ENCODE measurements around the gene TANC1. TPM values are rescaled to one million over a fixed set of nuclear protein-coding genes. Genes with fewer than 3 reads are reported as not detected.

Gene TANC1
- total and polyA plus RNA-seq, 2 donors (not counting 3 experiments of a cell fraction or from before 2014, with no cell fraction given): 58.9 to 99.4 TPM

- no peak overlapping the region for H3K4me2 ChIP-seq (ENCODE audit: insufficient read depth, low read length)
- dilution Hi-C loops (cut with MboI; ENCODE audit: extremely low pct_ligation_motif_present, low sequenced_read_pairs) (no loop called here), intact Hi-C loops (cut with micrococcal nuclease) (no loop called here)
- no peaks in the 10 kb centered on the region for H3K27me3 ChIP-seq (ENCODE audit: control insufficient read depth in 2 of 2, insufficient read depth in 2 of 2, low read length in 2 of 2)
- CTCF ChIA-PET: interaction anchor here (1.3 kb wide), 1 partner anchor 11 kb away, joined by 3 read pairs; no protein-coding TSS in a partner anchor
- FAIRE-seq (no peak), DNase-seq (ENCODE audit: low read depth, low spot score) (no peak)
- peaks cover 22% of the 10 kb centered on the region for H3K4me1 ChIP-seq (ENCODE audit: control insufficient read depth, extremely low read depth, insufficient read depth, low read length)
- no peak overlapping the region for H2AFZ ChIP-seq (ENCODE audit: low read depth, low read length)
- H3K4me3 ChIP-seq (replicated peaks in 1 of 3; ENCODE audit: insufficient read depth in 1 of 3, low read depth in 1 of 3, low read length in 3 of 3): no peak overlapping the region
- no peaks in the 10 kb centered on the region for H3K9me3 ChIP-seq (replicated peaks; ENCODE audit: control insufficient read depth, insufficient read depth, low read length)
- H3K36me3 ChIP-seq (ENCODE audit: control insufficient read depth in 2 of 2, extremely low read depth in 1 of 2, insufficient read depth in 2 of 2, low read length in 2 of 2): no peaks in the 10 kb centered on the region
- H4K20me1 ChIP-seq (replicated peaks; ENCODE audit: control insufficient read depth, extremely low read depth, insufficient read depth, low read length): no peaks in the 10 kb centered on the region
- TF ChIP-seq, protein P1, sequence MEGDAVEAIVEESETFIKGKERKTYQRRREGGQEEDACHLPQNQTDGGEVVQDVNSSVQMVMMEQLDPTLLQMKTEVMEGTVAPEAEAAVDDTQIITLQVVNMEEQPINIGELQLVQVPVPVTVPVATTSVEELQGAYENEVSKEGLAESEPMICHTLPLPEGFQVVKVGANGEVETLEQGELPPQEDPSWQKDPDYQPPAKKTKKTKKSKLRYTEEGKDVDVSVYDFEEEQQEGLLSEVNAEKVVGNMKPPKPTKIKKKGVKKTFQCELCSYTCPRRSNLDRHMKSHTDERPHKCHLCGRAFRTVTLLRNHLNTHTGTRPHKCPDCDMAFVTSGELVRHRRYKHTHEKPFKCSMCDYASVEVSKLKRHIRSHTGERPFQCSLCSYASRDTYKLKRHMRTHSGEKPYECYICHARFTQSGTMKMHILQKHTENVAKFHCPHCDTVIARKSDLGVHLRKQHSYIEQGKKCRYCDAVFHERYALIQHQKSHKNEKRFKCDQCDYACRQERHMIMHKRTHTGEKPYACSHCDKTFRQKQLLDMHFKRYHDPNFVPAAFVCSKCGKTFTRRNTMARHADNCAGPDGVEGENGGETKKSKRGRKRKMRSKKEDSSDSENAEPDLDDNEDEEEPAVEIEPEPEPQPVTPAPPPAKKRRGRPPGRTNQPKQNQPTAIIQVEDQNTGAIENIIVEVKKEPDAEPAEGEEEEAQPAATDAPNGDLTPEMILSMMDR (IDR thresholded peaks at IDR 0.05; ENCODE audit: extremely low read depth in 1 of 2, insufficient read depth in 1 of 2, low read depth in 1 of 2, low read length in 2 of 2): no peak
- TF ChIP-seq FOS (IDR thresholded peaks at IDR 0.05; ENCODE audit: borderline replicate concordance, insufficient read depth, low read length): no peak
- TF ChIP-seq MYC (IDR thresholded peaks at IDR 0.05; ENCODE audit: low read depth, low read length): no peak
- H3K79me2 ChIP-seq (ENCODE audit: control insufficient read depth, insufficient read depth, low read length): no peaks in the 10 kb centered on the region
- H3K9ac ChIP-seq (replicated peaks; ENCODE audit: extremely low read depth, insufficient read depth, low read length): no peak overlapping the region
- no TSS peak for BruUV-seq (replicated peaks)
- no peaks in the 10 kb centered on the region for H3K9me1 ChIP-seq (replicated peaks; ENCODE audit: control insufficient read depth, extremely low read depth, insufficient read depth, low read length)
- H3K27ac ChIP-seq (ENCODE audit: insufficient read depth, low read depth, low read length): no peak overlapping the region
- POLR2A ChIA-PET: no interaction called here
Observed at GRCh38 chr2:158928965-158929364, 39.5 kb upstream of the TANC1 start.

DNA sequence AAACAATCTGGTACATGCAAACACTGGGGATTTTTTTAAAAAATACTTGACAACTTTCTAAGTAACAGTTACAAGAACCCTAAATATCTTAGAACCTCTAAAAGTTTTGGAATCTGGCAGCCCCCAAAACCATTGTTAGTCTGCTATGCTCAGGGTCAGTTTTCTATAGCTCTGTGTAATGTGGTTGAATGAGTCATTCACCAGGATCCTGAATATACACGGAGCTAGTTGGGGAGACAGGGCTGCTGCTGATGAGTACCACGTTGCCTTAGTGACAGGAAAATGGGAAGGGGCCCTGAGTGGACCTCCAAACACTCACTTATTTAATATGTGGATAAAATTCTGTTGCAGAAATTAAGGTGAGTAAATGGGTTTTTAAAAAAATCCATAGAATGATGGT, 36.9 kb upstream of the TANC1 start:
- CTCF ChIA-PET: interaction anchor here (0.8 to 1.0 kb wide), 2 partner anchors 54 to 66 kb away, joined by 3 to 4 read pairs; no protein-coding TSS in a partner anchor
- TF ChIP-seq MYC (IDR thresholded peaks at IDR 0.05; ENCODE audit: low read depth, low read length): no peak
- peak; percentile 80 for TF ChIP-seq JUN (IDR thresholded peaks at IDR 0.05; ENCODE audit: borderline replicate concordance, insufficient read depth, insufficient read length, low read depth)
- TF ChIP-seq, protein P1 (IDR thresholded peaks at IDR 0.05; ENCODE audit: extremely low read depth in 1 of 2, insufficient read depth in 1 of 2, low read depth in 1 of 2, low read length in 2 of 2): no peak
- TF ChIP-seq POLR2AphosphoS5 (IDR thresholded peaks at IDR 0.05; ENCODE audit: insufficient read depth, low read depth, low read length): no peak
- peak; percentile 91 for TF ChIP-seq FOS (IDR thresholded peaks at IDR 0.05; ENCODE audit: borderline replicate concordance, insufficient read depth, low read length)
- no peak for TF ChIP-seq MAX (IDR thresholded peaks at IDR 0.05; ENCODE audit: insufficient read depth, insufficient read length)
- no peak overlapping the region for H3K27ac ChIP-seq (ENCODE audit: insufficient read depth, low read depth, low read length)
- peak; percentile 62 for DNase-seq (ENCODE audit: low read depth, low spot score)
- POLR2A ChIA-PET: no interaction called here
- dilution Hi-C loops (cut with MboI; ENCODE audit: extremely low pct_ligation_motif_present, low sequenced_read_pairs): no loop called here
- H3K79me2 ChIP-seq (ENCODE audit: control insufficient read depth, insufficient read depth, low read length): no peaks in the 10 kb centered on the region
- BruUV-seq (replicated peaks): no TSS peak
- H3K9ac ChIP-seq (replicated peaks; ENCODE audit: extremely low read depth, insufficient read depth, low read length): no peak overlapping the region
- intact Hi-C loops (cut with micrococcal nuclease): no loop called here
- H3K4me3 ChIP-seq (replicated peaks in 1 of 3; ENCODE audit: insufficient read depth in 1 of 3, low read depth in 1 of 3, low read length in 3 of 3): no peak overlapping the region
- H3K4me2 ChIP-seq (ENCODE audit: insufficient read depth, low read length): no peak overlapping the region
- peaks cover 20% of the 10 kb centered on the region for H3K4me1 ChIP-seq (ENCODE audit: control insufficient read depth, extremely low read depth, insufficient read depth, low read length)
- H4K20me1 ChIP-seq (replicated peaks; ENCODE audit: control insufficient read depth, extremely low read depth, insufficient read depth, low read length): no peaks in the 10 kb centered on the region
- no peaks in the 10 kb centered on the region for H3K27me3 ChIP-seq (ENCODE audit: control insufficient read depth in 2 of 2, insufficient read depth in 2 of 2, low read length in 2 of 2)
- FAIRE-seq: peak; percentile 83
- no peaks in the 10 kb centered on the region for H3K9me1 ChIP-seq (replicated peaks; ENCODE audit: control insufficient read depth, extremely low read depth, insufficient read depth, low read length)
- no peaks in the 10 kb centered on the region for H3K9me3 ChIP-seq (replicated peaks; ENCODE audit: control insufficient read depth, insufficient read depth, low read length)
- H2AFZ ChIP-seq (ENCODE audit: low read depth, low read length): no peak overlapping the region
- no peaks in the 10 kb centered on the region for H3K36me3 ChIP-seq (ENCODE audit: control insufficient read depth in 2 of 2, extremely low read depth in 1 of 2, insufficient read depth in 2 of 2, low read length in 2 of 2)
